ENCODE data around the gene FCER2. TPM values are rescaled to one million over a fixed set of nuclear protein-coding genes. Genes with fewer than 3 reads are reported as not detected.

Gene FCER2
- polyA plus RNA-seq, 2 of the 4 experiments (the other 2 are of a cell fraction): not detected

GRCh38 chr19:7732045-7732444, 30.1 kb upstream of the FCER2 start, which contains the start of gene CLEC4G (continued):
- no peak for TF ChIP-seq REST (IDR thresholded peaks at IDR 0.05)

GRCh38 chr19:7731615-7732014, 29.7 kb upstream of the FCER2 start:
- TF ChIP-seq MAZ (IDR thresholded peaks at IDR 0.05; ENCODE audit: borderline replicate concordance, low read depth, low read length) (no peak), RFX5 (IDR thresholded peaks at IDR 0.05) (no peak), HEYL (CRISPR knock-in tag; IDR thresholded peaks at IDR 0.05) (no peak), NPAS2 (CRISPR knock-in tag; IDR thresholded peaks at IDR 0.05; ENCODE audit: borderline replicate concordance) (no peak), HOXB5 (CRISPR knock-in tag; IDR thresholded peaks at IDR 0.05) (no peak), ATOH8 (CRISPR knock-in tag; IDR thresholded peaks at IDR 0.05; ENCODE audit: low read depth) (no peak), CHD4 (IDR thresholded peaks at IDR 0.05; ENCODE audit: borderline replicate concordance) (no peak), KDM5A (IDR thresholded peaks at IDR 0.05) (no peak)
- H3K4me3 ChIP-seq: no peak overlapping the region
- ChIA-PET POLR2A (no interaction called here), CTCF (no interaction called here)
- FAIRE-seq (no peak), ATAC-seq (no peak), DNase-seq (ENCODE audit: low read depth in 1 of 2, low spot score in 1 of 2) (no peak)
- no peak overlapping the region for H3K4me2 ChIP-seq
- H3K27ac ChIP-seq: no peak overlapping the region
- 50% methylated on average over 2 of the region's 5 CpGs for WGBS (ENCODE audit: missing lambda C conversion rate)
- H3K4me1 ChIP-seq: no peaks in the 10 kb centered on the region
- no peaks in the 10 kb centered on the region for H3K9me3 ChIP-seq

- ATAC-seq: no peak
- ChIA-PET CTCF (no interaction called here), POLR2A (no interaction called here)
- no peak for TF ChIP-seq ZSCAN20 (CRISPR knock-in tag; IDR thresholded peaks at IDR 0.05)
- no peak for TF ChIP-seq HOXB13 (CRISPR knock-in tag; IDR thresholded peaks at IDR 0.05; ENCODE audit: low read depth)
- no peak for TF ChIP-seq HOXB5 (CRISPR knock-in tag; IDR thresholded peaks at IDR 0.05)
- TF ChIP-seq HMGXB4 (CRISPR knock-in tag; IDR thresholded peaks at IDR 0.05; ENCODE audit: borderline replicate concordance): no peak
- no peak for TF ChIP-seq CTCF (IDR thresholded peaks at IDR 0.05)
- Histone ChIP-seq H3K9me3 (no peaks in the 10 kb centered on the region), H3K27ac (no peak overlapping the region), H3K4me1 (no peaks in the 10 kb centered on the region), H3K4me3 (no peak overlapping the region), H3K4me2 (no peak overlapping the region)
- WGBS (ENCODE audit: missing lambda C conversion rate): 74% methylated on average over 22 of the region's 39 CpGs
- DNase-seq (ENCODE audit: low read depth in 1 of 2, low spot score in 1 of 2): no peak
- no peak for FAIRE-seq
These were observed 29.3 kb upstream of the FCER2 start for GRCh38 chr19:7731218-7731595.
